Nucleus accumbens (tissue), 56 donors: ENCODE measurements around the gene HBQ1.
"Not testable (repeated sequence)": the region's sequence is repeated elsewhere in the genome, so short reads cannot be mapped to it uniquely, and the experiment has no call there.

ENCODE experiments used
- DNase-seq, 56 donors: peaks; one replicate each; lab custom pipeline; 2025; lab: John Stamatoyannopoulos, UW

Gene HBQ1

GRCh38 chr16:194516-194915 is 14.3 kb downstream of the HBQ1 start:
- no peak for DNase-seq

GRCh38 chr16:200388-200787 is 20.1 kb downstream of the HBQ1 start:
- DNase-seq = no peak

DNA sequence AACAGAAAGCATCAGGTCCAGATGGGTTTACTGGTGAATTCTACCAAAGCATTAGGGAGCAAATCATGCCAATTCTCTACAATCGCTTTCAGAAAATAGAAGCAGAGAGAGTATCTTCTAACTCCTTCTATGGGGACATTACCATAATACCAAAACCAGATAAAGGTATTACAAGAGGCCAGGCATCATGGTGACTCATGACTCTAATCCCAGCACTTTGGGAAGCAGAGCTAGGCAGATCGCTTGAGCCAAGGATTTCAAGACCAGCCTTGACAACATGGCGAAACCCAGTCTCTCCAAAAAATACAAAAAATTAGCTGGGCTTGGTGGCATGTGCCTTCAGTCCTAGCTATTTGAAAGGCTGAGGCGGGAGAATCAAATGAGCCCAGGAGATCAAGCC is 23.0 kb downstream of the HBQ1 start:
- DNase-seq = no peak

DNA sequence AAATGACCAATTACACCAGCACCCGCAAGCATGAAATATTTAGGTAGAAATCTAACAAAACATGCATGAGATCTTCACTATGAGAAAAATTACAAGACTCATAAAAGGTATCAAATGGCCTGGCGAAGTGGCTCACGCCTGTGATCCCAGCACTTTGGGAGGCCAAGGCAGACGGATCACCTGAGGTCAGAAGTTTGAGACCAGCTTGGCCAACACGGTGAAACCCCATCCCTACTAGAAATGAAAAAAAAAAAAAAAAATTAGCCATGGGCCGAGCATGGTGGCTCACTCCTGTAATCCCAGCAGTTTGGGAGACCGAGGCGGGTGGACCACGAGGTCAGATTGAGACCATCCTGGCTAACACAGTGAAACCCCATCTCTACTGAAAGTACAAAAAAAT is 23.8 kb downstream of the HBQ1 start:
- DNase-seq = not testable (repeated sequence)

DNA sequence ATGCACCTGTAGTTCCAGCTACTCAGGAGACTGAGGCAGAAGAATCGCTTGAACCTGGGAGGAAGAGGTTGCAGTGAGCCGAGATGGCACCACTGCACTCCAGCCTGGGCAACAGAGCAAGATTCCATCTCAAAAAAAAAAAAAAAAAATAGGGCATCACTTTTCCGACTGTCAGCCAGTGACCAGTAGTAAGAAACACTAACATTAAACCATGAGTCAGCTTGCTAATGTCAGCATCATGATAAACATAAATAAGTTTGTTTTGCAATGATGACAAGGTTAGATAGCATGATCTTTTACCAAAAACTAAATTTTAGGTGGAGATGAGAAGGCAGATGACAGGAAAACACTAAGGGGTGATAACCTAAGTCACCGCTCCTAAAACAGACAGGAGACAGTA is 29.1 kb downstream of the HBQ1 start:
- DNase-seq = not testable (repeated sequence)

DNA sequence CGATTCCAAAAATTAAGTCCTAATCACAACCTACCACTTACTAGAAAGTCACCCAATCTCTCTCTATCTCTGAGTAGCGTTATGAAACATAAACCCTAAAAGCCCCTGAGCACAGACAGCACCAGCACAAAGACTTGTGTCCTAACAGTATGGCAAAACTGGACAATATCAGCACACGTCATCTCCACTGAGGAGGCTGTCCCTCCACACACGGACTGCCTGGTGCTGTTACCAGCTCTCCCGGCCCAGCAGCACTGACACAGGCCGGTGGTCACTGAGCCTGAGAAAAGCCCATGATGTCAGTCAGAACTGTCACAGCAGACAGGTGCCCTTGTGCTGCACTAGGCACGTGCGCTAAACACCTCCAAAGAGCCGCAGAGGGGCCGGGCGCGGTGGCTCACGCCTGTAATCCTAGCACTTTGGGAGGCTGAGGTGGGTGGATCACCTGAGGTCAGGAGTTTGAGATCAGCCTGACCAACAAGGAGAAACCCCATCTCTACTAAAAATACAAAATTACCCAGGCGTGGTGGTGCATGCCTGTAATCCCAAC is 31.4 kb downstream of the HBQ1 start:
- not testable (repeated sequence) for DNase-seq

- DNase-seq = no peak
Observed at GRCh38 chr16:212999-213398, 32.7 kb downstream of the HBQ1 start.

- no peak for DNase-seq
Observed at GRCh38 chr16:220021-220420, 39.8 kb downstream of the HBQ1 start.

GRCh38 chr16:228151-228851 is 48.0 kb downstream of the HBQ1 start:
- DNase-seq = peak in 3 of 56 donors; percentile 39 to 41 (median 40)

- DNase-seq = peak in 55 of 56 donors; percentile 15 to 94 (median 84)
Observed at GRCh38 chr16:228852-229730, 48.8 kb downstream of the HBQ1 start, which contains the start of gene LUC7L. Gene LUC7L (minus strand): TSS chr16:229449. CDS start chr16:229339, 110 bp downstream.

GRCh38 chr16:229731-230281 is 49.5 kb downstream of the HBQ1 start:
- DNase-seq = no peak

GRCh38 chr16:230351-230750 is 50.1 kb downstream of the HBQ1 start:
- DNase-seq = not testable (repeated sequence)
